NB4 (cell line): ENCODE results near the gene ZNF330.

Experiments used
- DNase-seq: peaks from one replicate; pipeline ENCODE4 v3.0.0; 2010; ENCODE audit warnings: low read depth
- H3K4me3 ChIP-seq: one replicate; pipeline ENCODE4 v1.5.1; 2011; ENCODE audit warnings: mild to moderate bottlenecking, low read depth, low read length, moderate library complexity
- MYC ChIP-seq: IDR thresholded peaks from 2 replicates; pipeline ENCODE4 v1.6.1; 2011; ENCODE audit warnings: low read depth, low read length
- POLR2A ChIP-seq: IDR thresholded peaks from 2 replicates; pipeline ENCODE4 v1.6.1; 2011; ENCODE audit warnings: mild to moderate bottlenecking; ENCODE audit not compliant: insufficient read length; ENCODE audit errors: extremely low read depth
- TF ChIP-seq, protein P1 (sequence below): IDR thresholded peaks from one replicate; pipeline ENCODE4 v1.5.1; 2012; ENCODE audit warnings: low read depth, low read length
- TF ChIP-seq, protein P2 (sequence below): IDR thresholded peaks from 2 replicates; pipeline ENCODE4 v1.6.1; 2011; ENCODE audit warnings: low read depth, low read length

ZNF330 gene

DNA sequence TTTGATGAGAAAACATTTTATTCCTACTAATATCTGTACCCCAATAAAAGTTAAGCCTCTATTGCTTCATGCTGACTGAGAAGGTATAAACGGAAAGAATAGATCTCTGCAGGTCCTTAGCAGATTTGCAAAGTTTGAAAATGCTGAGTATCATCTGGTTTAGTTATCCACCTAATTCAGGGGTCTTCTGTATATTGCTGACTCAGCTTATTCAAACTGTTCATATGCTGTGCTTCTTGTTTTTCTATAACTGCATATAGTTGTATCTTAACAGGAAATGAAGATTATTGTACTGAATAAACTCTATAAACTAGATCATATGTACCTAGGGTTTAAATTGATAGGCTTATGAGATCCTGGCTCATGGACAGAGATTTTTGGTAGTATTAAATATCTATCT is 23.7 kb downstream of the ZNF330 start:
- TF ChIP-seq POLR2A (no peak), MYC (no peak)
- TF ChIP-seq, protein P1, sequence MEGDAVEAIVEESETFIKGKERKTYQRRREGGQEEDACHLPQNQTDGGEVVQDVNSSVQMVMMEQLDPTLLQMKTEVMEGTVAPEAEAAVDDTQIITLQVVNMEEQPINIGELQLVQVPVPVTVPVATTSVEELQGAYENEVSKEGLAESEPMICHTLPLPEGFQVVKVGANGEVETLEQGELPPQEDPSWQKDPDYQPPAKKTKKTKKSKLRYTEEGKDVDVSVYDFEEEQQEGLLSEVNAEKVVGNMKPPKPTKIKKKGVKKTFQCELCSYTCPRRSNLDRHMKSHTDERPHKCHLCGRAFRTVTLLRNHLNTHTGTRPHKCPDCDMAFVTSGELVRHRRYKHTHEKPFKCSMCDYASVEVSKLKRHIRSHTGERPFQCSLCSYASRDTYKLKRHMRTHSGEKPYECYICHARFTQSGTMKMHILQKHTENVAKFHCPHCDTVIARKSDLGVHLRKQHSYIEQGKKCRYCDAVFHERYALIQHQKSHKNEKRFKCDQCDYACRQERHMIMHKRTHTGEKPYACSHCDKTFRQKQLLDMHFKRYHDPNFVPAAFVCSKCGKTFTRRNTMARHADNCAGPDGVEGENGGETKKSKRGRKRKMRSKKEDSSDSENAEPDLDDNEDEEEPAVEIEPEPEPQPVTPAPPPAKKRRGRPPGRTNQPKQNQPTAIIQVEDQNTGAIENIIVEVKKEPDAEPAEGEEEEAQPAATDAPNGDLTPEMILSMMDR: no peak
- TF ChIP-seq, protein P2, sequence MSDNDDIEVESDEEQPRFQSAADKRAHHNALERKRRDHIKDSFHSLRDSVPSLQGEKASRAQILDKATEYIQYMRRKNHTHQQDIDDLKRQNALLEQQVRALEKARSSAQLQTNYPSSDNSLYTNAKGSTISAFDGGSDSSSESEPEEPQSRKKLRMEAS: no peak
- DNase-seq: no peak
- no peak overlapping the region for H3K4me3 ChIP-seq

DNA sequence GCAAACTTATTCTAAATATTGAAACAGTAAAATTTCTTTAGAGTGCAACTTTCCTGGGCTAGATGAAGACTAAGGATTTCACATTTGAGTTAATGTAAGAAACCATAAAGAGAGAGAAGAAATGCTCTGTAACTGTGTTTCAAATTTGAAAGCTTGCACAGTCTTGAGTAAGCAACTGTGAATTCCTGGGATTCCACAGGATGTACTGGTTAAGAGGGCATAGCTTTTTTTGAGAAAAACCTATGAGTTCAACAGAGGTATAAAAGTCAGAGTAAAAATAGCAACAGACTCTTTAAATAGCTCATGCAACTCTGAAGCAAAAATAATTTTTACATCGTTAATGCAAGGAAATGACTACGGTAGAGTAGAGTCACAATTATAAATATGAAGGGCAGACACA is 25.5 kb downstream of the ZNF330 start:
- no peak overlapping the region for H3K4me3 ChIP-seq
- DNase-seq: no peak
- TF ChIP-seq POLR2A: no peak
- no peak for TF ChIP-seq MYC
- TF ChIP-seq, protein P1: no peak
- TF ChIP-seq, protein P2: no peak

DNA sequence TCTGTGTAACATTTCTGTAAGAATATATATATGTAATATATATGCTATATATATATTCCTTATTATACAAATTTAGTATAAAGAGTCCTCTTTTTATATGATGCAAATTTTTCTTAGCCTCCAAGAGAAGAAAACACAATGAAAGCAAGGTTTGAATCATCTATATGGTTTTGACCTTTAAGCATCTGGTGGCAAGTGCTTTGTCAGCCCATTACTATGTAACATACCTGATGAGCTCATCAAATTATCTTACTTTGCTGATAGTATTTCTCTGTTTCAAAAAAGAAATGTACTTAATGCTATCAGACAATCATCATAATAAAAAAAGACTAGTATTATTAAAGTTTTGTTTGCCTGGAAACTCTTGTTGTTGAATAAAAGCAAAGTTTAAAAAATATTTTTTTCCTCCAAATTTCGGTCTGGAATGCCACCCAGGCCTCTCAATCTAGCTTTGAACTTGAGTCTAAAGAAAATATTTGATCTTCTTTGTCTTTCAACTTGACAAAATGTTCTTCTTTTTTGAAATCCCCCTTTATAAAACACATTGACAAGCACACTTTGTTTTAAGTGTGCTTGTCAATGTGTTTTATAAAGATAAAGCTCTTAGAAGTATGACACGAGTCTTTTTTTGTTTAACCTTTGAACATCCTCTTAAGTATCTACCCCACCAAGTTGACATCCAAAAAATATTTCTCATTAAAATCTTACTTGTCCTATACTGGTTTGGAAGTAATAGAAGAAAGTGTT is 26.2 kb downstream of the ZNF330 start:
- TF ChIP-seq MYC: no peak
- TF ChIP-seq, protein P2: no peak
- no peak for TF ChIP-seq POLR2A
- TF ChIP-seq, protein P1: no peak

DNA sequence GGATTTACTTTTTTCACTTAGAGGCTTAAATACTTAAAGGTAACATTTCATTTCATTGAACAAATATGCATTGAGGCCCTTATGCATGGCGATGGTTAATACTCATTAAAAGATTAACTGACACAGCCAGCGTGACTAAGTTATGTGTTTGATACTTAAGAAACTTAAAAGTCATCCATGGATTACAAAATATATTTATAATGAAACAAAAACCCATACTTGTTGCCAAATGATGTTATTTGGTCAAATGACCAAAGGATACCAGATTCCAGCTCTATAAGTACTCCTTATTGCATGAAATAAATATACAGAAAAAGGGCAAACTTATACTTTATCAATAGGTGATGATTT is 26.7 kb downstream of the ZNF330 start:
- no peak for DNase-seq
- TF ChIP-seq, protein P1: no peak
- TF ChIP-seq MYC (no peak), POLR2A (no peak)
- TF ChIP-seq, protein P2: no peak
- no peak overlapping the region for H3K4me3 ChIP-seq

More for the DNA sequence above, 26.2 kb downstream of the ZNF330 start:
- H3K4me3 ChIP-seq: no peak overlapping the region
- no peak for DNase-seq

DNA sequence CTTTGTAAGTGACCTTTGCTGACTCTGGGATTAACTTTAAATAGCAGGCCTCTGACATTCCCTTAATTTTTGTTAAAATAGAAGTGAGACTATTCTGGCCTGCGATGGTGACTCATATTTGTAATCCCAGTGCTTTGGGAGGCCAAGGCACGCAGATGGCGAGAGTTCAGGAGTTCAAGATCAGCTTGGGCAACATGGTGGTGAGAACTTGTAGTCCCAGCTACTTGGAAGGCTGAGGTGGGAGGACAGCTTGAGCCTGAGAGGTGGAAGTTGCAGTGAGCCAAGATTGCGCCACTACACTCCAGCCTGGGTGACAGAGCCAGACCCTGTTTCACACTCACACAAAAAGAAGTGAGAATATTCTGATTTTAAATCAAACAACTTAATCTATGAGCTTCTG is 27.3 kb downstream of the ZNF330 start:
- DNase-seq: peak; percentile 71
- H3K4me3 ChIP-seq: no peak overlapping the region
- TF ChIP-seq POLR2A: no peak
- TF ChIP-seq, protein P1: no peak
- no peak for TF ChIP-seq MYC
- TF ChIP-seq, protein P2: no peak
